GM19239 (cell line): ENCODE measurements around the gene AFM.

Experiments
- DNase-seq: peaks from one replicate; pipeline ENCODE4 v3.0.0; 2011; ENCODE audit warnings: low spot score; ENCODE audit not compliant: insufficient read length
- FAIRE-seq: peaks from 2 replicates; lab custom pipeline; 2011; peaks lifted over from hg19 to GRCh38; lab: Jason Lieb, UNC

AFM gene

DNA sequence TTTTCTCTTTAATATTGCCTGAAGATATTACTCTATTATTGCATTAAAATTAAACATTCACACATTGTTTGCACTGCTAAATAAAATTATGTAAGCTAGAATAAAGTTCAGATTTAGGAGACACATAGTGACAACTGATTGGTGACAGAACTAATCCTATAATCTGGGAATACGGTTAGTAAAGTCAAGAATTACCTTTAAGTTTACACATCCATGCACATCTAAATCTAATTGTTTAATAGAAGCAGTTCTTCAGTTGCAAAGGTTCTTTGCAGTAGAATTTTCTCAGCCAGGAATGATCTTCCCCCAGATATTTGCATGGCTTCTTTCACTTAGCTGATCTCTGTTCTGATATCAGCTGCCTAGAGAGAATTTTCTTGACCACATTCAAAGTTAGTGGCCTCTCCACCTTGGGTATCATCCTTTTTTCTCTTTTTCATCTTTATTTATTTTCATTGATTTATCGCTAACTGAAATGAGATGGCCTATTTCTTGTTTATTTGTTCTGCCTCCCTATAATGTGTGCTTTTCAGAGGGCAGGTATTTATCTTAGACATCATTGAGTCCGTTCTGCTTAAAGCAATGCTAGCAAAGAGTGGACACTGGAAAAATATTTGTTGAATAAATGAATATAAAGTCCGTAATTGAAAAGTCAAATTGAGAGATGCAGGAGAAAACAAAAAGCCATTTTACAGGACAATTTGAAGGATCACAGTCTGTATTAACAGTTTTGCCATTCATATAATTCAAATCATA is 32.9 kb upstream of the AFM start:
- DNase-seq (no peak), FAIRE-seq (no peak)

DNA sequence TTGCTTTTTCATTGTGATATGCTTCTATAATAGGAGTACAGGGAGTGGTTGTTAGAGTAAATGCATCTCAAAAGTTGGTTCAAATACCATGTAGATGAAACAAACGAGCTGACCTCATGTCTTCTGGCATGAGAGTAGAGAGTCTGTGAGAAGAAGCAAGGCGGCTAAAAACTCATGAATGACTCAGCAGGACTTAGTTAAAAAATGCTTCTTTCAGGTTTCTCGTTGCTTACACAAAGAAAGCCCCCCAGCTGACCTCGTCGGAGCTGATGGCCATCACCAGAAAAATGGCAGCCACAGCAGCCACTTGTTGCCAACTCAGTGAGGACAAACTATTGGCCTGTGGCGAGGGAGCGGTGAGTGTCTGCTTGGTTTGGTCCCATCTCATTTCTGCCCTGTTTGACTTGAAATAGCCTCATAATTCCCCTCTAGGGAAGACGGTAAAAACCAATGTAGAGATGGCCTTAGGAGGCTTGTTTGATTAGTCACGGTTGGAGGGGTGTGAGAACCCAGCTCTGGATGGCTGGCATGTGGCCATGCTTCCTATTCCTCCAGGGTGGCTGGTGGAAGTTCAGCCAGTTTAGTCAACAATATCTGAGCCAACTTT is 31.0 kb upstream of the AFM start:
- FAIRE-seq (no peak), DNase-seq (no peak)

DNA sequence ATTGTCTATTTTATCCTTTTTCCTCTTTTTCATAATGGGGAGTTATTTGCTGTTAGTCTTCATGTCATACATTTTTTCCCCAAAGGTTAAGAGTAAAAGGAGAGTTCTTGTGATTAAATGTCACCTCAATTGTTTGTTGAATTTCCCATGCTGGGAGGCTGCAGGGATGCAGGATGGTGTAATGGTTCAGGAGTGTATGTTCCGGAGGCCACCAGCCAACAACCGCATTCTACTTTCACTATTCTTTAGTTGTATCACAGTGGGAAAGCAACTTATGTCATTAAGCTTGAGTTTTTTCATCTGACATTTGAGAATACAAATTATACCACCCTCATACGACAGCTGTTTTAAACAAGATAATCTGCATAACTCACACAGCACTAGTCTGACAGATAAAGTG is 30.1 kb upstream of the AFM start:
- DNase-seq (no peak), FAIRE-seq (no peak)

DNA sequence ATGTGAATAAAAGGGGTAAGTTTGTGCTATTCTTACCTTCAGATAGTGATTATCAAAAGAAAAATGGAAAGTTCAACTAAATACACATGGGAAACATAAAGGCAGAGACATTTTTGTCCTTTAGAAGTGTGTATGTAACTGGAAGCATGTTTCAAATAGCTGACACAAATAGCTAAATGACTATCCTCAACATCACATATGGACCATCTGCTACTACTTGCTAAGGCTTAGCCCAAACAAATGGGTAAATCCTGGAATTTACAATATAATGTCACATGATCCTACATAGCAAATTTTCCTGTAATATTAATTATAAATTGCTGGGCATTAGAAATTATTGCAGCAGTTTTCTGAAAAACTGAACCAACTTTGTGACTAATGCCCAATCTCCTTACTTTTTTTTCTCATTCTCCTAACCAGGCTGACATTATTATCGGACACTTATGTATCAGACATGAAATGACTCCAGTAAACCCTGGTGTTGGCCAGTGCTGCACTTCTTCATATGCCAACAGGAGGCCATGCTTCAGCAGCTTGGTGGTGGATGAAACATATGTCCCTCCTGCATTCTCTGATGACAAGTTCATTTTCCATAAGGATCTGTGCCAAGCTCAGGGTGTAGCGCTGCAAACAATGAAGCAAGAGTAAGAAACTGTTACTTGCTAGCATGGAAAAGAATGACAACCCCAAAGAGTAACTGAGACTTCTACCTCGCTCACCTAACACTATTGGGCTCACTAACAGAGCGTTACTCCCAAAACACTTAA is 29.4 kb upstream of the AFM start:
- FAIRE-seq, result no peak
- DNase-seq, result no peak

DNA sequence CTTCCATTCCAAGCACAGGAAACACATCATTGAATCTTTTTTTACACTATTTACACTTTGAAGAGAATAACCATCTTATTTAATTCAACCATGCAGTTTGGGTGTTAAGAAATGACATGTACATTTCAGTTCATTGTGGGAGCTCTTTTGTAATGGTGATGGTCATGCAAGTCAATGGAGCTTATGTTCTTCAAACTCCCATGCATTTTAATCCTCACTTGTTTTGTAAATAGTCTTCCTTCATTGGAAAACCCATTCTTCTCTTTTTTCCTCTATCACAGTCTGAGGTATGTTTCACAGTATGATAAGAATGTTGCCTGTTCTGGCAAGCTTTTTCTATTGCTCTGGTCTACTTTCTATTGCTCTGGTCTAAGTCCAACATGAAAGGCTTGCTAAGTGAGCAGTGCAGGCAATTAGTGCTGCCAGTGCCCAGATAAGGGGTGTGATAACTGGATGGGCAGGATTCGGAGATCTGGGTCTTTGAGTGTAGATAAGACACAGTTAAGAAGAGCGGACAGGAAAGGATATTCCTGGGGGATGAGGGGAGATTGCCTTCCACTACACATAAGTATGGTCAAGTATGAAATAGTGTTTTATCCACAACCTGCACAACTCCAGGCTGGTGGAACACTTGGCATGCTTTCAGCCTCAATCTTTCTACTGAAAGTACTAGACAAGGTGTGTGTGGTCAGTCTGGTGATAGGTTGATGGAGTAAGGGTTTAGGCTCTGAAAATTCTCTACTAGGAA is 28.4 kb upstream of the AFM start:
- no peak for DNase-seq

DNA sequence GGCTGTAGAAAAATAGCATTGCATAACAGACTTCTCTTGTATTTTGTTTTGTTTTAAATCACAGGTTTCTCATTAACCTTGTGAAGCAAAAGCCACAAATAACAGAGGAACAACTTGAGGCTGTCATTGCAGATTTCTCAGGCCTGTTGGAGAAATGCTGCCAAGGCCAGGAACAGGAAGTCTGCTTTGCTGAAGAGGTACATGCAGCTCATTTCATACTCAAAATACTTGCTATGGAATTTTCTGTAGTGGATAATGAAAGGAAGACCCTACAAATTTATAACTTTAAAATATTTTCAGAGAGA is 27.9 kb upstream of the AFM start:
- DNase-seq, result no peak
- FAIRE-seq, result no peak

More for the DNA sequence above, 28.4 kb upstream of the AFM start:
- no peak for FAIRE-seq

DNA sequence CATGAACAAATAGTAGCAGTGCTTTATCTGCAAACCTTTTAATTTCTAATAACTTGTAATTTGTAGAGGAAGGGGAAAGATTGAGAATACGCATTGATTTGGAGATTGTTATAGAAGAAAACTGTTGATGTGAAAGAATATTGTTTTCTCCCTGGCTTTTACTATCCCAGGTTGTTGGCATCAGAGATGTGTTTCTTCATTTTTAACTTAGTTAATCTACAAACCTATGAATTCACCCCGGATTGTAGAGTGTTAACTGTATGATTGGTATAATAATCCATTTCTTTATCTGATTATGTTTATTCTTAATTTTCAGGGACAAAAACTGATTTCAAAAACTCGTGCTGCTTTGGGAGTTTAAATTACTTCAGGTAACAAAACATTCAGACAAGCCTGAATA is 26.6 kb upstream of the AFM start:
- FAIRE-seq (no peak), DNase-seq (no peak)

DNA sequence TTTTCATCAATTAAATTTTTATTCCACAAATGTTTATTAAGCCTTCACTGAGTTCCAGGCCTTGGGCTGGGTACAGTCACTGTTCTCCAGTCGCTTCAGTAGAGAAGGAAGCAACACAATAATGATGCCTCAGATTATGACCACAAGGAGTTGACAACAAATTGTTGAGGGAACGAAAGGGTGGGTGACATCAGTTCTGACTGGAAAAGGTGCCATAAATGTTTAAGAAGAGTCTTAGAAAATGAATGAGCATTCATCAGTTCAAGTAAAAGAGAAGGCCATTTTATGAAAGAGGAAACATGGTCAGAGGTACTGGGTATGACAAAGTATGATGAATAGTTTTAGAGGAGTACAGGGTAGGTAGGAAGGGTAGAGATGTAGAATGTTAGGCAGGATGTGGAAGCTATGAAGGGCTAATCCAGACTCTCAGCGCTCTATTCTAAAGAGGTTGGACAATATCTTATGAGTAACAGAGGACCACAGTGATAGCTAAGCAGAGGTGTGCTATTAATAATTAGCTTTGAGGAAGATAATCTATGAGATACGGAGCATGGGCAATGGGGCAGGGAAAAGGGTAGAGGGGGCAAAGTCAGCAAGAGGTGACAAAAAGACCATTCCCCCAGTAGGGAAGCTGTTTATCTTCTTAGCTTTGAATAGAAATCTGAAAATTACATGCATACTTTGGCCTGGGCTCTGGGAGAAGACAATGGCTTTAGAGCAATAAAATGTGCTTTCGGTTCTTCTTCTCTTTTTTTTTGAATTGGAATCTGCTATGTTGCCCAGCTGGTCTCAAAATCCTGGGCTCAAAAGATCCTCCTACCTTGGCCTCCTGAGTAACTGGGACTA is 25.1 kb upstream of the AFM start:
- no peak for FAIRE-seq
- DNase-seq, result no peak

DNA sequence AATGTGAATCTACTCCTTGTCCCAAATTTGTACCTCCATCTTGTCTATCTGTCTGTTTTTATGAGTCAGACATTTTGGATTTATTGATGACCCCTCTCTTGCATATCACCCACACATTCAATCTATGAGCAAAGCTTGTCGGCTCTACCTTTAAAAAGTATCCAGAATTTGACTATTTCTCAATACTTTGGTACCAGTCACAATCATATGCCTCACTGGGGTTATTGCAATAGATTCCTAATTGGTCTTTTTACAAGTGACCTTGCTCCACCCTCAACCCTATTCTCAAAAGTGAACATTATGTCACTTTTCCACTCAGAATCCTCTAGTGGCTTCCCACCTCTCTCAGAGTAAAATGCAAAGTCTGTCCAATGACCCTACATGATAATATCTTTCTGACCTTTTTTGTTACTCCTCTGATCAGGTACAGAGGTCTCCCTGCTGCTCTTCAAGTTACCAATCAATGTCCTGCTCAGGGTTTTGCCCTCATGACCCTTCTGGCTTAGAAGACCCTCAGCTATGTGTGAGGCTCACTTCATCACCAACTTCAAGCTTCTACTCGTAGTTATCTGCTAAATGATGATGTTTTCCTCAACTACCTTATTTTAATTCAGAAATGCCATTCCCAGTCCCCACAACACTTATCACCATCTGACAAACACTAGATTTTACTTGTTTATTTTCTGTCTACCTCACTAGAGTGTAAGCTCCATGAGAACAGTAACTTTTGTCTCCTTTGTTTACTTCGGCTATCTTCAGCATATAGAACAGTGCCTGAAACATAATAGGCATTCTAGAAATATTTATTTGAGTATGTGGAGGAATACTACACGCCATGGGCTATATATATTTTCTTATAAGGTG is 23.1 kb upstream of the AFM start:
- FAIRE-seq, result no peak
- no peak for DNase-seq

DNA sequence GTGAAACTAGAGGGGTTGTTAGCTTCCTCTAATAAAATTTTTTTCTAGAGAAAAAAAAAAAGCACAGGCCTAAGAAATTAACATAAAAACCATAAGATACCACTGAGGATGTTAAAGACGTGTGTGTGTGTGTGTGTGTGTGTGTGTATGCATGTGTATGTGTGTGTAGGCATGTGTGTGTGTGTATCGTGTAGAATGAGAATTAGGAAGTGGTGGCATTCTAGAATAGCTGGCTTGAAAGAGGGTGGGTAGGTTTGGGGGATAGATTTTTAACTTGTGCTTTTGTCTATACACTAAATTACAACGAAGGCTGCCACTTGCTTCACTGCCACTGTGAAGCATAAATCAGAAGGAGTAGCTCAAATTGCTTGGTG is 22.5 kb upstream of the AFM start:
- no peak for FAIRE-seq
- DNase-seq, result no peak

DNA sequence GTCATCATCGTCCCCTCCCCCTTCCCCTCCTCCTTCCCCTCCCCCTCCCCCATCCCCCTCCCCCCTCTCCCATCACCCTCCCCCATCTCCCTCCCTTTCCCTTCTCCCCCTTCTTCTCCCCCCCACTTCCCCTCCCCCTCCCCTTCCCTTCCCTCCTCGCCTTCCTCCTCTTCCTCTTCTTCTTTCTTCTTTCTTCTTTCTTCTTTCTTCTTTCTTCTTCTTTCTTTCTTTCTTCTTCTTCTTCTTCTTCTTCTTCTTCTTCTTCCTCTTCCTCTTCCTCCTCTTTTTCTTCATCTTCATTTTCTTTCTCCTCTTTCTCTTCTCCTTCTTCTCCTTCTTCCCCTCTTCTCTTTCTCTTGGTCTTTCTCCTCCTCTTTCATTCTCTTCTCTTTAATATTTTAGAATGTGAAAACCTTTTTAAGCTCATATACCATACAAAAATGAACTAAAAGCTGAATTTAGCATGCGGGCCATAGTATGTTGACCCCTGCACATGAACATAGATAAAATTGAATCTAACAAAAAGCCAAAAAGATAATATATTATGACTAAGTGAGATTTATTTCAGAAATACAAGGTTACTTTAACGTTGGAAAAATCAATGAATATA is 20.5 kb upstream of the AFM start:
- DNase-seq, result no peak
- FAIRE-seq, result no peak

DNA sequence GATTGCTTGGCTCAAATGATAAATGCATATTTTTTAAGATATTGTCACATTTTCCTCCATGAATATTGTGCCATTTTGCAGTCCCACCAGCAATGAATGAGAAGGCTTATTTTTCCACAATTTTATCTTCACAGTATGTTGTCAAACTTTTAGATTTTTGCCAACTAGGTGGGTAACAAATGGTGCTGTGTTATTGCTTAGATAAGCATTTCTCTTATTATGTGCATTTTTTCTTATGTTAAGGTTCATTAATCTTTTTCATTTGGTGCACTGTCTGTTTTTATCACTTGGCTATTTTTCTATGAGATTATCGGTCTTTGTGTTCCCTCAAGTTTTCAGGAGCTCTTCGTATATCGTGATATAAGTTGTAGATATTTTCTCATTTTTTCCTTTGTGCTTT is 13.4 kb upstream of the AFM start:
- DNase-seq (no peak), FAIRE-seq (no peak)

DNA sequence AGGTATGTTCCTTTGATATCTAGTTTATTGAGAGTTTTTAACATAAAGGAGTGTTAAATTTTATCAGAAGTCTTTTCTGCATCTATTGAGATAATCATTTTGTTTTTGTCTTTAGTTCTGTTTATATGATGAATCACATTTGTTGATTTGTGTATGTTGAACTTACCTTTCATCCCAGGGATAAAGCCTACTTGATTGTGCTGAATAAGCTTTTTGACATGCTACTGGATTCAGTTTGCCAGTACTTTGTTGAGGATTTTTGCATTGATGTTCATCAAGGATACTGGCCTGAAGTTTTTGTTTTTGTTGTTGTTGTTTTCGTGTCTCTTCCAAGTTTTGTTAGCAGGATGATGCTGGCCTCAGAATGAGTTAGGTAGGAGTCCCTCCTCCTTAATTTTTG is 10.8 kb upstream of the AFM start:
- FAIRE-seq, result no peak
- no peak for DNase-seq

DNA sequence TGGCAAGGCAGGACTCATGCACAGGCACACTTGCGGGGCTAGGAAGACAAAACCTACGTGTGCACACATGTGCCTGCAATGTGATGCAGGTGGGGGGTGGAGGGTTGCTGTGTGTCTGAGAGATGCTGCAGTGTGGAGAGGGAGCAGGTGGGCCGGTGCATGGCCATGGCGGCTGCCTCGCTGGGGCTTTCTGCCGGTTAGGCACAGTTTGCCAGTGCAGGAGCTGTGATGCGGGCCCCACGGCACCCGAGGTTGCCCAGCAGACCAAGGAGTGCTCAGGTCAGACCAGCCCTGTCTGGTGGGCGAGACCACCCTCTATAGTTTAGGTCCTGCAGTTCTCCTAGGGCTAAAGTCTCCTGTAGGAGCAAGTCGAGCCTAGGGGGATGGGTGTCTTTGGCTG is 4.4 kb upstream of the AFM start:
- no peak for DNase-seq
- no peak for FAIRE-seq

DNA sequence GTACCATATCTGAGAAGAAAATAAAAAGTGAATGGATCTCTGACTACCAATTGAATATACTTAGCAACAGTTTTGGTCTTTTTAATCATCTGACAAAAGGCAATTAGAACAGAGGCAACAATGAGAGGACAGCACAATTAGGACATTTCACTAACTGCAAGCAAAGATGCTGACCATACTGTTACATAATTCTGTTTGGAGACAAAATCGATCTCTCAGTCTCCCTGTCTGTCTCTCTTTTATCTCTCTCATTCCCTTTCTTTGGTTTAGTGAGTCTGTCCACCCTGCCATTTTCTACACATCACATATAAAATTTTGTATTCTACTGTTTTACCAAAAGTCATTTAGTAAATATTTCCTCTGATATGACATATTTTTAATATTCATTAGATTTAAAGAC is 2.2 kb upstream of the AFM start:
- no peak for FAIRE-seq
- DNase-seq, result no peak

DNA sequence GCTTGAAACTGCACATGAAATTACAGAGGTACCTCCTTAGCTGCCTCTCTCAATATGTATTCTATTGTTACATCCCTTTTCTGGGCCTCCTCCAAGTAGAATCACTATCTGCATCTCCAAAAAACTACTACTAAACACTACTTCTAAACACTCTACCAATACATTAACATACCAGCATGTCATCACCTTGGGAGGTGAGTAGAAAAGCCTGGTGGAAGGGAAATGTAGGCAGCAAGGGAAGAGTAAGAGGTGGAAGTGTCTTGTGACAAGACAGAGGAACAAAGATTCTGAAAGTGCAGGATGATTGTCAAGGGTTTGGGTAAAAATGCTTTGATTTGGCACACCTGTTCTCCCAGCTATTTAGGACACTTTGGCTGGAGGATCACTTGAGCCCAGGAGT is 3.5 kb downstream of the AFM start:
- no peak for FAIRE-seq

DNA sequence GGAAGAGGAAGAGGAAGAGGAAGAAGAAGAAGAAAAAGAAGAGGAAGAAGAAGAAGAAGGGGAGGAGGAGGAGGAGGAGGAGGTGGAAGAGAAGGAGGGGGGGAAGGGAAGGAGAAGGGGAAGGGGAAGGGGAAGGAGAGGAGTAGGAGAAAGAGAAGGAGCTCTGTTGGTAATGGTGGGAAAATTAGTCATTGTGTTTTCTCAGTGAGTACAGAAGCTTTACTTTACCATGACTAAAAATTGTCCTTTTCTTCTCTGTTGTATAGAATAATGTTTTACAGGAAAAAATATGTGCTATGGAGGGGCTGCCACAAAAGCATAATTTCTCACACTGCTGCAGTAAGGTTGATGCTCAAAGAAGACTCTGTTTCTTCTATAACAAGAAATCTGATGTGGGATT is 4.1 kb downstream of the AFM start:
- FAIRE-seq (no peak), DNase-seq (no peak)

More for the DNA sequence above, 3.5 kb downstream of the AFM start:
- no peak for DNase-seq

DNA sequence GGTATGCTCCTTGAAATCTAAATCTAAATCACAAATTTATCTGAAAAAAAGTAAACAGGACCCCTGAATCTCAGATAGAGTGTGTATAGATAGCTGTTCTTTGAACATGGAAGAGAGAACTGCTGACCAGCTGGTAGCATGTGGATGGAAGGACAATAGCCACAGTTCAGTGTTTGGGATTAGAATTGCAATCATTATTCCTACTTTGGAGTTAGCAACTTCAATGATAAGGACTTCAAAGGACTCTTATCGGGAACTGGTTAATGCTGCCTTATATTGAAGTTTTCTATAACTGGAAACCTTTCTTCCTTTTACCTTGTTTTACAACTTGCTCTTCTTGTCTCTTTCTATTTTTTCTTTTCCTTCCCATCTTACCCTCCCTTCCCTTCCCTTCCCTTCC is 5.0 kb downstream of the AFM start:
- DNase-seq, result no peak
- FAIRE-seq, result no peak

DNA sequence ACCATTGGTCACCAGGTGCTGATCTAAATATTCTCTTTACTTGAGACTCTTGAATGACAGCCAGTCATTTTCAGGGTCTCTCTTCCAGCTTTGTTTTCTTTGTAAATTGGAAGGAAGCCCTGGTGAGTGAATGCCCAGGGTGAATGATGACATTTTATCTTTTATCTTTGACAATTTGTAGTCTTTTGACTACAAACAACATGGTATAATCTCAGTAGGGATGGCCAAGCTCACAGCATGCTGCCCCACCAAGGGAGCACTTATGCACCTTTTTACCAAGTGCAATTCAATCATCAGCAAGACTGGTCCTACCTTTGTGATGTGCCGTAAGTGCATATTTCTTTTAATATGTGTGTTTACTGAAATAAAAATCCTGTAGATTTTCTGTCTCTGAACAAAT is 5.7 kb downstream of the AFM start:
- no peak for DNase-seq

More for the DNA sequence above, 5.7 kb downstream of the AFM start:
- no peak for FAIRE-seq
